ENCODE measurements around the gene ATP8B3. TPM values are rescaled to one million over a fixed set of nuclear protein-coding genes. Genes with fewer than 3 reads are reported as not detected.
A peak's percentile ranks its signal among the peaks of the same experiment; 100 is the strongest.

Gene ATP8B3
- total RNA-seq, 4 donors from 2014 or later: 0.21 to 2.4 (median 1.2) TPM

GRCh38 chr19:1828279-1829238 is 16.5 kb upstream of the ATP8B3 start:
- no peak for DNase-seq (ENCODE audit: low spot score in 2 of 2)
- Histone ChIP-seq H3K27ac (no peak overlapping the region), H3K4me1 (peaks cover 0 to 33% (median 6%) of the 10 kb centered on the region in 4 donors), H3K27me3 (no peaks in the 10 kb centered on the region), H3K9me3 (no peaks in the 10 kb centered on the region), H3K4me3 (no peak overlapping the region), H3K36me3 (peaks cover 0 to 81% (median 8%) of the 10 kb centered on the region in 3 donors)
- TF ChIP-seq POLR2A (IDR thresholded peaks at IDR 0.05) (no peak), CTCF (IDR thresholded peaks at IDR 0.05) (no peak), EP300 (IDR thresholded peaks at IDR 0.05) (no peak)
- 86 to 91% methylated on average over 31 to 46 of the region's 57 CpGs for WGBS, 2 donors

- WGBS, 2 donors: 83 to 84% methylated on average over 15 to 26 of the region's 41 CpGs
- H3K27me3 ChIP-seq: no peaks in the 10 kb centered on the region
These were observed 15.6 kb upstream of the ATP8B3 start for GRCh38 chr19:1827566-1828278.

GRCh38 chr19:1826557-1827521 is 14.8 kb upstream of the ATP8B3 start:
- peak overlapping the region in 1 of 4 donors; percentile 30 for H3K27ac ChIP-seq
- H3K36me3 ChIP-seq: peaks cover 0 to 91% (median 17%) of the 10 kb centered on the region in 3 donors
- no peak overlapping the region for H3K4me3 ChIP-seq

More at GRCh38 chr19:1827566-1828278, 15.6 kb upstream of the ATP8B3 start:
- Histone ChIP-seq H3K4me3 (no peak overlapping the region), H3K36me3 (peaks cover 0 to 89% (median 14%) of the 10 kb centered on the region in 3 donors), H3K27ac (no peak overlapping the region), H3K4me1 (peaks cover 0 to 25% (median 5%) of the 10 kb centered on the region in 4 donors), H3K9me3 (no peaks in the 10 kb centered on the region)
- TF ChIP-seq POLR2A (IDR thresholded peaks at IDR 0.05): no peak
- no peak for TF ChIP-seq EP300 (IDR thresholded peaks at IDR 0.05)
- TF ChIP-seq CTCF (IDR thresholded peaks at IDR 0.05): no peak
- DNase-seq (ENCODE audit: low spot score in 2 of 2): no peak

More at GRCh38 chr19:1826557-1827521, 14.8 kb upstream of the ATP8B3 start:
- 61 to 65% methylated on average over 54 to 58 of the region's 63 CpGs for WGBS, 2 donors
- Histone ChIP-seq H3K9me3 (no peaks in the 10 kb centered on the region), H3K27me3 (no peaks in the 10 kb centered on the region), H3K4me1 (peaks cover 0 to 18% (median 5%) of the 10 kb centered on the region in 4 donors)
- no peak for TF ChIP-seq CTCF (IDR thresholded peaks at IDR 0.05)
- no peak for TF ChIP-seq EP300 (IDR thresholded peaks at IDR 0.05)
- TF ChIP-seq POLR2A (IDR thresholded peaks at IDR 0.05): no peak
- no peak for DNase-seq (ENCODE audit: low spot score in 2 of 2)
